DND-41 (cell line): ENCODE data around the gene ZRANB1.

Experiments used
- ATAC-seq: fragments of 200-7000 bp; cut with Tn5 transposase; 3 replicates; pipeline ENCODE4 v1.9.1; 2021; ENCODE audit warnings: low read depth; ENCODE audit not compliant: insufficient read depth
- DNase-seq: peaks from one replicate; pipeline ENCODE4 v3.0.0-alpha.2; 2020
- H2AFZ ChIP-seq: 2 replicates; pipeline ENCODE4 v1.6.0; 2012; ENCODE audit warnings: low read depth, low read length
- H3K27ac ChIP-seq: 2 replicates; pipeline ENCODE4 v1.5.1; 2012; ENCODE audit warnings: low read length, inconsistent platforms
- H3K27me3 ChIP-seq: fragments of 200-600 bp; sonication (generic); 2 replicates; pipeline ENCODE4 v1.6.0; 2012; ENCODE audit warnings: low read length, mild to moderate bottlenecking, inconsistent platforms; ENCODE audit not compliant: insufficient read depth, poor library complexity
- H3K36me3 ChIP-seq: 2 replicates; pipeline ENCODE4 v1.5.1; 2012; ENCODE audit warnings: low read length, inconsistent platforms; ENCODE audit not compliant: insufficient read depth
- H3K4me1 ChIP-seq: 2 replicates; pipeline ENCODE4 v1.5.1; 2012; ENCODE audit warnings: mild to moderate bottlenecking, low read length; ENCODE audit not compliant: insufficient read depth
- H3K4me2 ChIP-seq: 2 replicates; pipeline ENCODE4 v1.6.0; 2012; ENCODE audit warnings: mild to moderate bottlenecking, moderate library complexity, low read length, inconsistent platforms; ENCODE audit not compliant: insufficient read depth
- H3K4me3 ChIP-seq, 2 experiments: fragments of 200-600 bp in 1 of 2; shearing (Covaris generic) in 1 of 2; 2 replicates each; pipeline ENCODE4 v1.5.1; 2012 to 2016; ENCODE audit warnings: inconsistent platforms in 2 of 2, low read length in 2 of 2, mild to moderate bottlenecking in 2 of 2, low read depth in 1 of 2, moderate library complexity in 1 of 2
- H3K79me2 ChIP-seq: 2 replicates; pipeline ENCODE4 v1.6.0; 2012; ENCODE audit warnings: low read length, inconsistent platforms; ENCODE audit not compliant: insufficient read depth
- H3K9ac ChIP-seq: 2 replicates; pipeline ENCODE4 v1.6.0; 2012; ENCODE audit warnings: low read depth, mild to moderate bottlenecking, inconsistent platforms, low read length, moderate library complexity
- H3K9me3 ChIP-seq: 2 replicates; pipeline ENCODE4 v1.5.1; 2012; ENCODE audit warnings: low read length, moderate library complexity, mild to moderate bottlenecking, inconsistent platforms; ENCODE audit not compliant: insufficient read depth, severe bottlenecking
- H4K20me1 ChIP-seq: 2 replicates; pipeline ENCODE4 v1.6.0; 2012; ENCODE audit warnings: low read length; ENCODE audit not compliant: insufficient read depth
- CTCF ChIP-seq: IDR thresholded peaks from 2 replicates; pipeline ENCODE4 v1.5.1; 2012; ENCODE audit warnings: borderline replicate concordance, low read length, moderate library complexity, mild to moderate bottlenecking; ENCODE audit not compliant: poor library complexity, severe bottlenecking; ENCODE audit errors: extremely low read depth
- EZH2 ChIP-seq: IDR thresholded peaks from 3 replicates; pipeline ENCODE4 v1.6.1; 2012; ENCODE audit warnings: borderline replicate concordance, low read depth, mild to moderate bottlenecking, moderate library complexity, low read length, inconsistent platforms; ENCODE audit not compliant: severe bottlenecking

ZRANB1 gene

GRCh38 chr10:124935946-124936345, 6.0 kb upstream of the ZRANB1 start:
- Histone ChIP-seq H4K20me1 (peaks cover 75% of the 10 kb centered on the region), H3K79me2 (peaks cover 99% of the 10 kb centered on the region)

GRCh38 chr10:124936813-124937212, 5.1 kb upstream of the ZRANB1 start:
- peaks cover 70% of the 10 kb centered on the region for H4K20me1 ChIP-seq
- TF ChIP-seq EZH2 = no peak
- no peak for TF ChIP-seq CTCF

More at GRCh38 chr10:124935946-124936345, 6.0 kb upstream of the ZRANB1 start:
- no peaks in the 10 kb centered on the region for H3K4me1 ChIP-seq
- no peaks in the 10 kb centered on the region for H3K9me3 ChIP-seq
- H2AFZ ChIP-seq = no peak overlapping the region
- ATAC-seq (no peak), DNase-seq (no peak)
- TF ChIP-seq EZH2 (no peak), CTCF (no peak)
- H3K27me3 ChIP-seq = no peaks in the 10 kb centered on the region
- no peak overlapping the region for H3K9ac ChIP-seq
- H3K4me2 ChIP-seq = no peak overlapping the region
- no peak overlapping the region for H3K4me3 ChIP-seq
- H3K36me3 ChIP-seq = peaks cover 3% of the 10 kb centered on the region; the same call in 1 of the 2 replicates
- H3K27ac ChIP-seq = no peak overlapping the region

GRCh38 chr10:124939290-124939689, 2.6 kb upstream of the ZRANB1 start:
- DNase-seq (no peak), ATAC-seq (no peak)
- TF ChIP-seq EZH2 = no peak
- no peak for TF ChIP-seq CTCF
- H3K4me2 ChIP-seq = no peak overlapping the region
- no peak overlapping the region for H3K9ac ChIP-seq
- no peaks in the 10 kb centered on the region for H3K9me3 ChIP-seq
- no peaks in the 10 kb centered on the region for H3K4me1 ChIP-seq
- no peak overlapping the region for H3K27ac ChIP-seq
- H3K79me2 ChIP-seq = peaks cover 100% of the 10 kb centered on the region
- peaks cover 74% of the 10 kb centered on the region for H4K20me1 ChIP-seq
- no peaks in the 10 kb centered on the region for H3K27me3 ChIP-seq
- H3K4me3 ChIP-seq = no peak overlapping the region
- H2AFZ ChIP-seq = no peak overlapping the region
- H3K36me3 ChIP-seq = peaks cover 10% of the 10 kb centered on the region

More at GRCh38 chr10:124936813-124937212, 5.1 kb upstream of the ZRANB1 start:
- DNase-seq = no peak
- Histone ChIP-seq H3K79me2 (peaks cover 99% of the 10 kb centered on the region), H3K9me3 (no peaks in the 10 kb centered on the region), H3K4me3 (no peak overlapping the region), H3K4me1 (no peaks in the 10 kb centered on the region), H3K4me2 (no peak overlapping the region), H3K36me3 (peaks cover 2% of the 10 kb centered on the region; the same call in 1 of the 2 replicates), H2AFZ (no peak overlapping the region), H3K27ac (no peak overlapping the region), H3K27me3 (no peaks in the 10 kb centered on the region), H3K9ac (no peak overlapping the region)
- ATAC-seq = no peak
